HG02588 (cell line): ENCODE data around the gene AHRR.

Experiments used
- ATAC-seq: cut with Tn5 transposase; IDR thresholded peaks from one replicate; pipeline ENCODE4 v1.9.1; 2021; ENCODE audit warnings: mild to moderate bottlenecking, moderate library complexity; ENCODE audit not compliant: unreplicated experiment

AHRR gene

DNA sequence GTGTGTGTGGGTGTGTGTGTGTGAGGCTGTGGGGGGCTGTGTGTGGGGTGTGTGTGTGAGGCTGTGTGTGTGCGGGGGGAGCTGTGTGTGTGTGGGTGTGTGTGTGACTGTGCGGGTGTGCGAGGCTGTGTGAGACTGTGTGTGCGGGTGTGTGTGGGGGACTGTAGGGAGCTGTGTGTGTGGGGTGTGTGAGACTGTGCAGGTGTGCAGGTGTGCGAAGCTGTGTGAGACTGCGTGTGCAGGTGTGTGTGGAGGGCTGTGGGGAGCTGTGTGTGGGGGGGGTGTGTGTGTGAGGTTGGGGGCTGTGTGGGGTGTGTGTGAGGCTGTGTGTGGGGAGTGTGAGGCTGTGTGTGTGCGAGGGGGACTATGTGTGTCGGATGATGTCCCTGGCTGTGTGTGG lies 23.2 kb downstream of the AHRR start:
- ATAC-seq = no peak

- ATAC-seq = no peak
These were observed 24.1 kb downstream of the AHRR start for GRCh38 chr5:345404-346195.

DNA sequence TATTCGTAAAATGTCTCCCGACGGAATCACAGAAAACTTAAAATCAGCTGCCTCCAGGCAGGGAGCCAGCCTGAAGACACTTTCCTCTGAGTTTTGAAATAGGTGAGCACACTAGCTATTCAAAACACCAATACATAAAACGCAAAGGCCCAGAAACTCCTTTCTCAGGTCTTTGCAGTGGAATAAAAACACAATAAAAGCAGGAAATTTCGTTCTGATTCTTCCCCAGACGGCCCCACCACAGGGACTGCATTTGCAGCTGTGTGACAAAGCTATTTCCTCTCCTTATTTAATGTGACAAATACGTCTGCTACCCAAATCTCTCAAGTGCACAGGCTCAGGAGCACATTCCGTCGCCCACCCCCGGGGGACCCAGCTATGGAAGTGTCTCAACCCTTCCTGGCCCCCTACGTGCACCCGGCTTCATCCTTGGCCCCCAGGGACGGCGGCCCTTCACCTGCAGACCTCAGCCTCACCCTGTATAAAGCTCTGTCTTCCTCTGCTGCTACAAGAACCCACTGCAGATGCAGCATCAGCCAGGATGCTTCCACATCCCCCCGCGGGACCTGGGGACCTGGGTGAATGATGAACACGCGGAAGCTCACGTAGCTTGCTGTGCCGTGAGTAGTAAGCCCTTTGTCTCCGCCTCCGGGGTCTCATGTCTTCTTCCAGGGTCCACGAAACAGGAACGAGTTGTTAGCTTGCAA lies 24.9 kb downstream of the AHRR start:
- ATAC-seq = no peak

DNA sequence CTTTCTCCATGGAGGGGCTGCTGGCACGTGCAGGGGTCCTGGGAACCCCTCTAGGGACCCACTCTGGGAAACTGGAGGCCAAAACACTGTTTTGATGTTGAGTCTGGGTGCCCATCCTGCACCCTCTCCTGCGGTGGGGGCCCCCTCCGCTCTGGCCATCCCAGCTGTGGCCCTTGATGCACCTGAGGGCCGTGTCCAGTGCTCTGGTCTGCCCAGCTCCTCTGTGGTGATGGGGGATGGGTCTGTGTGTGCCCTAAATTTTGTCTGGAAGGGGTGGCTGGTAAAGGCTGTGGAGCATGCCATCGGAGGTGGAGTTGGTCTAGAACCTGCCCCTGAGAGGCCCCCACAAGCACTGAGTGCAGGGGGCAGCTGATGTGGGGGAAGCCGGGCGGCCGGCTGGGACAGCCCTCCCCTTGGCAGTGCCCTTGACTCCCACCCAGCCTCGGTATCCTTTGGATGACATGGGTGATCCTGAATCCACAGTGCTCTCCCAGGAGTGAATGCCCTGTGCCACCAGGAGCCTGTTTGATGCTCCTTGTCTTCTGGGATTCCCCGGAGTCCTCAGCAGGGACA lies 26.3 kb downstream of the AHRR start:
- no peak for ATAC-seq

GRCh38 chr5:348726-349125 lies 27.2 kb downstream of the AHRR start:
- ATAC-seq = no peak

GRCh38 chr5:350355-350754 lies 28.8 kb downstream of the AHRR start:
- no peak for ATAC-seq

DNA sequence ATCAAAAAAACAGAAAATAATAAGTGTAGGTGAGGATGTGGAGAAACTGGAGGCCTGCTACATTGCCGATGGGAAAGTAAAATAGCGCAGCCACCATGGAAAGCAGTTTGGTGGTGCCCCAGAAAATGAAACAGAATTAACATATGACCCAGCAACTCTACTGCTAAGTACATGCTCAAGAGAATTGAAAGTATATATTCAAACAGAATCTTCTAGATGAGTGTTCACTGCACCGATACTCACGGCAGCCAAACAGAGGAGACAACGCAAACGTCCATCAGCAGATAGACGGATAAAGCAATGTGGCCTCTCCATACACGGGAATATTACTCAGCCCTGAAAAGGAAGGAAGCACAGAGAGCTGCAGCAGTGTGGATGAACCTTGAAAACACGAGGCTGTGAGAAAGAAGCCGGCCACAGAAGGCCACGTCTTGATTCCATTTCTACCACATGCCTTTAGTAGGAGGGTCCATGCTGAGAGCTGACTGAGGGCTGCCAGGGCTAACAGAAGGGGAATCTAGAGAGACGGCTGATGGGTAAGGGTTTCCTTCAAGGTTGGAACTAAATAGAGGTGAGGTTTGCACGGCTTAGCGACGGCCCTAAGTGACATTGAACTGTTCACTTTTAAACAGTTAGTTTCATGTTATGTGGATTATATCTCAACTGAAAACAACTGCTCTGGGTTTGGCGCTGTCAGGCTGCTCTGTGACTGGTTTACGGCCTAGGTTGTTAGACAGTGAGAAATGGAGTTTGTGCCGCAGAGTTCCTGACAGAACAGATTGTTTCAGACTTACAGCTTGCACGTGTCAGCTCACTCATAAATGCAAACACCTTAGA lies 29.8 kb downstream of the AHRR start:
- no peak for ATAC-seq

DNA sequence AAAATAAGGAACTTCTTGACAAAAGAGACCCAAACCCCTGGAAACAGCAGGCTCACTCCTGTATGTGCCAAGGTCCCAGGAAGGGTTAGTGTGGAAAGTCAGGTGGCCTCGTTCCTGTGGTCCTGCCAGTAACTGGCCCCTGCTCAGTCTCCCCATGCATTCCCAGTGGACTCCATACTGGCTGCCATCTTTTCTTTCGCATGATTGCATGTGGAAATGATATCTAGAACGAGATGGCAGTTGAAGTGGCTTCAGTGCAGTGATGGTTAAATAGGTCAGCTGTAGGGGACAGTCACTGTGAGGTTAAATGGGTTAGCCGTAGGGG lies 30.4 kb downstream of the AHRR start:
- ATAC-seq = no peak

- no peak for ATAC-seq
These were observed 31.4 kb downstream of the AHRR start for GRCh38 chr5:352639-353611.

- no peak for ATAC-seq
These were observed 32.4 kb downstream of the AHRR start for GRCh38 chr5:353612-354580.

GRCh38 chr5:354581-355378 lies 33.3 kb downstream of the AHRR start:
- no peak for ATAC-seq

DNA sequence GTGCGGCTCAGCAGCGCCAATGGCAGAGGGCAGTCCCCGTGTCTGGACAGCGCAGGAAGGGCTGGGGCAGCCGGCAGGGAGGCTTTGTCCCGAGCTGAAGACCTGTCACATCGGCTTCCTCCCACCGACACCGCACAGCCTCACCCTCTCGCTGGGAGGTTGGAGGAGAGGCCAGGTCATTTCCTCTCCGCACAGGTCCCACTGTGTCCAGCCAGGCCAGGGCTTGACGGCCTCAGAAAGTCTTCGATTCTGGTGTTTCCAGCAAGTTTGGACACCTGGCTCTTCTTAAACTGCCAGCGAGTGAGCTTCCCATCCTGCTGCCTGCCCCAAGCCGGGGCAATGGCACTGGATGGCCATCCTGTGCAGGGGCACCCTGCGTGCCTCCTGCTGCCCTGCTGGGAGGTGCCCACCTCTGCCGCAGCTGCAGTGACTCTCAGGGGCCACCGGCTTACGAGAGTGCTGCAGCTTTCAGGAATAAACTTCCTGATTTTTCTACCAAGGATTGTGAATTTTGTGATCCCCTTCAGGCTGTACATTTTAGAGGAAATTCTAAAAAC lies 33.9 kb downstream of the AHRR start:
- ATAC-seq = no peak

DNA sequence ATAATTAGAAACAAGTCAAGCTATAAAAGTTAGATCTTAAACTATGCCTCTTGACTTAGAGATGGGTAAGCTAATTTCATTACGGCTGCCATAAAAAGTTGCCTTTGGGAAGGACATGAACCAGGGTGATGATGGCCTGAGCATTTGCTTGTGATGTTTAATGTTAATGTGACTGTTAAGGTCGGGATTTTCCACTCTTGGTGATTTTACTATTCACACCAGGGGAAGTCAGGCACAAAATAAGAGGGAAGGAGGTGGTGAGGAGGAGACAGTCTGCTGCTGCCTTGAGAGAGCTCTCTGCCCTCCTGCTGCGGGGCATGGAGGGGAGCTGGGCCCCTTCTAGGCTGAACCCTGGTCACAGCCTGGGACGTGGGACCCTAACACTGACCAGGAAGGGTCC lies 34.4 kb downstream of the AHRR start:
- ATAC-seq = no peak

DNA sequence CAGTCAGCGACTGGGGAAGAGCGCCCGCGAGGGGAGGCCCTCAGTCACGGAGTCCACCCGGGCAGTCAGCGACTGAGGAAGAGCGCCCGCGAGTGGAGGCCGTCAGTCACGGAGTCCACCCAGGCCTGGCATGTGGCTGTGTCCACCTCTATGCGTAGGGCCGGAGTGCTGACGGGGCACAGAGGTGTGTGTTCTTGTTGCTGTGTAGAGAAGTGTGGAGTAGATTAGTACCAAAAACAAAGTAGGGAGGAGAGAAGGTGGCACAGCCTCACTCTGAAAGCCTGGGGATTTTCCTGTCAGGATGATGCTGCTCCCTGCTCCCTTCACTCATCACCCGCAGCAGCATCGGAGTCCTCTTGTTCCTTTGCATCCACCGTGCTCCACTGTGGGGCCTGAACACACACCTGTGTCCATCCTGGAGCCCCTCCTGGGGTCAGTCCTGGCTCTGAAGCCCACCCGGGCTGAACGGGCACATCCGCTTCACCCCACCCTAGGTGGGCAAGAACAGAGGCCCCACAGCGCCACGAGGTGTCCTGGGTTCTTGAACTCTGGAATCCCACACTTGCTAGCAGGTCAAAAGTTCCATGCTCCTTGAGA lies 37.9 kb downstream of the AHRR start:
- no peak for ATAC-seq

GRCh38 chr5:360257-361027 lies 38.9 kb downstream of the AHRR start:
- ATAC-seq = no peak

- no peak for ATAC-seq
These were observed 40.7 kb downstream of the AHRR start for GRCh38 chr5:362189-362588.
